ENCODE measurements around the gene PLCB4. TPM values are rescaled to one million over a fixed set of nuclear protein-coding genes. Genes with fewer than 3 reads are reported as not detected.
"Not testable (repeated sequence)": the region's sequence is repeated elsewhere in the genome, so short reads cannot be mapped to it uniquely, and the experiment has no call there.

Gene PLCB4
- total and polyA plus RNA-seq, 2 donors = 11.5 to 32.1 TPM

GRCh38 chr20:9144643-9145042 lies 75.8 kb downstream of the PLCB4 start:
- 46% methylated on average over 2 of the region's 2 CpGs for WGBS
- H3K27ac ChIP-seq (ENCODE audit: low read depth) = no peak overlapping the region
- DNase-seq (ENCODE audit: extremely low spot score) = no peak

DNA sequence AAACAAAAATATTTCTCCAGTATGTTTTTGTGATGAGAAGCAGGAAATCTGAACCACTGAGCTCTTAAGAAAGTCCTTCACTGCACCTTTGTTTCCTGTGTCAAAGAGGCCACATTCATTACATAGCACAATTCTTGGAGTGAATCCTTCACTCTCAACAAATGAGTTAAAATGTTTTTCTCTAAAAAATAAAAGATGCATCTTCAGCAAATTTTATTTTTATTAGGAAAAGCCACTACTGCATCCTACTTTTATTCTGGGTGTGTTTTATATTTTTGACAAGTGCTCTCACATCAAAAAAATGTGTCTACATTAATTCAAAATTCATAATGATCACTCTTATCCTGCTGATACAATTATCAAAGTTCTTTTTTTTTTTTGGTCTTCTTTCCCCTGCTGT lies 76.3 kb downstream of the PLCB4 start:
- Histone ChIP-seq H3K4me1 (ENCODE audit: insufficient read depth) (no peaks in the 10 kb centered on the region), H3K4me3 (ENCODE audit: low read depth, low read length) (no peak overlapping the region), H3K36me3 (ENCODE audit: insufficient read depth) (no peaks in the 10 kb centered on the region), H3K27ac (ENCODE audit: low read depth) (no peak overlapping the region)
- DNase-seq (ENCODE audit: extremely low spot score) = no peak

More at GRCh38 chr20:9144643-9145042, 75.8 kb downstream of the PLCB4 start:
- H3K4me1 ChIP-seq (ENCODE audit: insufficient read depth) = no peaks in the 10 kb centered on the region
- H3K4me3 ChIP-seq (ENCODE audit: low read depth, low read length) = no peak overlapping the region
- H3K36me3 ChIP-seq (ENCODE audit: insufficient read depth) = no peaks in the 10 kb centered on the region

GRCh38 chr20:9146649-9147048 lies 77.8 kb downstream of the PLCB4 start:
- Histone ChIP-seq H3K27ac (ENCODE audit: low read depth) (no peak overlapping the region), H3K4me1 (ENCODE audit: insufficient read depth) (peaks cover 2% of the 10 kb centered on the region), H3K4me3 (ENCODE audit: low read depth, low read length) (no peak overlapping the region), H3K36me3 (ENCODE audit: insufficient read depth) (no peaks in the 10 kb centered on the region)
- 98% methylated on average over 2 of the region's 2 CpGs for WGBS
- DNase-seq (ENCODE audit: extremely low spot score) = no peak

GRCh38 chr20:9147547-9148024 lies 78.7 kb downstream of the PLCB4 start:
- Histone ChIP-seq H3K36me3 (ENCODE audit: insufficient read depth) (no peaks in the 10 kb centered on the region), H3K27ac (ENCODE audit: low read depth) (no peak overlapping the region), H3K4me1 (ENCODE audit: insufficient read depth) (peaks cover 2% of the 10 kb centered on the region), H3K4me3 (ENCODE audit: low read depth, low read length) (no peak overlapping the region)
- DNase-seq (ENCODE audit: extremely low spot score) = no peak
- WGBS = 98% methylated on average over 2 of the region's 2 CpGs

DNA sequence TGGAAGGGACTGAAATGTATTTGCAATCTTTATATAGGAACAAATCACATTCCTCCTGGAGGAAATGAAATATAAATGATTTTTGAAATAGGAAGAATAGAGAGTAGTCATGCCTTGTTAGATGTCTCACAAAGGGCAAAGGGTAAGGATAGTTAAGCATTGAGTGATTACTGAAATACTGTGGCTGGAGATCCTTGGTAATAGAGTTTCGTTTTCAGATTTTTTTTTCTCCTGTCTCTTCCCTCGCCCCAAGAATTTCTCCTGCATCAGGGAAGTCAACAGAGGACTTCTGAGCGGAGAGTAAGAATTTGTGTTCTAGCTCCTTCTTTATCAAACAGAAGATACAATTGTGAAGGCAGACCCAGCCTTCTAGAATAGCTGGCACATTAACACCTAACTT lies 79.4 kb downstream of the PLCB4 start:
- DNase-seq (ENCODE audit: extremely low spot score) = no peak
- WGBS = 92% methylated on average over 3 of the region's 3 CpGs
- Histone ChIP-seq H3K4me3 (ENCODE audit: low read depth, low read length) (no peak overlapping the region), H3K4me1 (ENCODE audit: insufficient read depth) (peaks cover 2% of the 10 kb centered on the region), H3K27ac (ENCODE audit: low read depth) (no peak overlapping the region), H3K36me3 (ENCODE audit: insufficient read depth) (no peaks in the 10 kb centered on the region)

DNA sequence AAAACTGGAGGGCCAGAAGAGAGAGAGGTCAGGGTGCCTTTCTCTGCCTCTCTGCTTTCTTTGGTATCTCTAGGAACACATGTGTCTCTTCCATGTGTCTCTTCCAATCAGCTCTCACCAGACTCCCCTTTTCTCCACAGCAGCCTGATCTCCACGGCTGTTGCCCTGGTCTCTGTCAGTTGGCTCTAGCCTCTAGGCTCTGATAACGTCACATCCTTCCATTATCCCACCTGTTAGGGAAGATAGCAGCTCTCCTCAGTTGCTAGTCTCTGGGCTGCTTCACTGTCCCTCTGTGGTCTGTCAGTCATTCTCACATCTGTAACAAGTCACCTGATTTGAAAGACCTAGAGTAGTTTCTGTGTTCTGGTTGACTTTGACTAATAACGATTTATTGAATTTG lies 80.2 kb downstream of the PLCB4 start:
- Histone ChIP-seq H3K4me3 (ENCODE audit: low read depth, low read length) (no peak overlapping the region), H3K36me3 (ENCODE audit: insufficient read depth) (no peaks in the 10 kb centered on the region), H3K27ac (ENCODE audit: low read depth) (no peak overlapping the region), H3K4me1 (ENCODE audit: insufficient read depth) (peaks cover 2% of the 10 kb centered on the region)
- no peak for DNase-seq (ENCODE audit: extremely low spot score)
- 95% methylated on average over 3 of the region's 3 CpGs for WGBS

DNA sequence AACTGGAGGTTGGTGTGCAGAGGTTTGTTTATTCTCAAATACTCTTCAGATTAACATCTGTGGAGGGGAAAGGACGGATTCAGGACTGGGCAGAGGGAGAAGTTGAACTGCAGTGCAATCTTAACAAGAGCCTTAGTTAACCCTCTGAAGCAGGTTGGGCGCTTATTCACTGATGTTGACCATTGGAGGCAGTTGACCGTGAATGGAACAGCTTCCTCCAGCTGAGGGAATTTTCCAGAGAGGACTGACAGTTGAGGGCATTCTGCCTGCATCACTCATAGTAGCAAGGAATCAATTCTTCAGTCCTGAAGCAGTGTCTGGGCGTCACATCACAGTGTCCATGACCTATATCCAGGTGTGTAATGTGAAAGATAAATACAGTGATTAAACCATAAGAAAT lies 80.9 kb downstream of the PLCB4 start:
- no peak overlapping the region for H3K4me3 ChIP-seq (ENCODE audit: low read depth, low read length)
- 90% methylated on average over 4 of the region's 4 CpGs for WGBS
- H3K36me3 ChIP-seq (ENCODE audit: insufficient read depth) = no peaks in the 10 kb centered on the region

GRCh38 chr20:9150679-9151078 lies 81.8 kb downstream of the PLCB4 start:
- H3K4me1 ChIP-seq (ENCODE audit: insufficient read depth) = peaks cover 2% of the 10 kb centered on the region
- H3K27ac ChIP-seq (ENCODE audit: low read depth) = no peak overlapping the region
- 68% methylated on average over 3 of the region's 3 CpGs for WGBS
- no peak for DNase-seq (ENCODE audit: extremely low spot score)
- H3K4me3 ChIP-seq (ENCODE audit: low read depth, low read length) = no peak overlapping the region
- no peaks in the 10 kb centered on the region for H3K36me3 ChIP-seq (ENCODE audit: insufficient read depth)

More for the DNA sequence above, 80.9 kb downstream of the PLCB4 start:
- Histone ChIP-seq H3K27ac (ENCODE audit: low read depth) (no peak overlapping the region), H3K4me1 (ENCODE audit: insufficient read depth) (peaks cover 2% of the 10 kb centered on the region)
- DNase-seq (ENCODE audit: extremely low spot score) = no peak

- not testable (repeated sequence) for H3K36me3 ChIP-seq (ENCODE audit: insufficient read depth); H3K4me1 ChIP-seq (ENCODE audit: insufficient read depth); H3K4me3 ChIP-seq (ENCODE audit: low read depth, low read length); H3K27ac ChIP-seq (ENCODE audit: low read depth); DNase-seq (ENCODE audit: extremely low spot score)
- WGBS = 96% methylated on average over 1 of the region's 1 CpG
These were observed 83.3 kb downstream of the PLCB4 start for GRCh38 chr20:9152139-9152538.

DNA sequence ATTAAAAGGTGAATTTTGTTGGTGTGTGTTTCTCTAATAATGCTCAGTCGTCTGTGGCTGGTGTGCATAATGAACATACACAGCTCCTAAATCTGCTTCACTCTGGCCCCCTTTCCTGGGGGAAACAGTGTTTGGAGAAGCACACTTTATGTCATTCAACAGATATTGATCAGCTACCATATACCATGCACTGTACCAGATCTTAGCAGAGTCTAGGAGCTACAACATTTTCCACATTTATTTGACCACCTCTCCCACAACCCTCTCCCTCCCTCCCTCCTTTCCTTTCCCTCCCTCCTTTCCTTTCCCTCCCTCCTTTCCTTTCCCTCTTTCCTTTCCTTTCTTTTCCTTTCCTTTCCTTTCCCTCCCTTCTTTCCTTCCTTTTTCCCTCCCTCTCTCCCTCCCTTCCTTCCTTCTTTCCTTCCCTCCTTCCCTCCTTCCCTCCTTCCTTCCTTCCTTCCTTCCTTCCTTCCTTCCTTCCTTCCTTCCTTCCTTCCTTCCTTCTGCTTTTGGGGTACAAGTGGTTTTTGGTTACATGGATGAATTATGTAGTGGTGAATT lies 85.7 kb downstream of the PLCB4 start:
- Histone ChIP-seq H3K4me1 (ENCODE audit: insufficient read depth) (peaks cover 2% of the 10 kb centered on the region), H3K27ac (ENCODE audit: low read depth) (no peak overlapping the region), H3K4me3 (ENCODE audit: low read depth, low read length) (no peak overlapping the region), H3K36me3 (ENCODE audit: insufficient read depth) (no peaks in the 10 kb centered on the region)
- WGBS = 91% methylated on average over 1 of the region's 1 CpG
- no peak for DNase-seq (ENCODE audit: extremely low spot score)

DNA sequence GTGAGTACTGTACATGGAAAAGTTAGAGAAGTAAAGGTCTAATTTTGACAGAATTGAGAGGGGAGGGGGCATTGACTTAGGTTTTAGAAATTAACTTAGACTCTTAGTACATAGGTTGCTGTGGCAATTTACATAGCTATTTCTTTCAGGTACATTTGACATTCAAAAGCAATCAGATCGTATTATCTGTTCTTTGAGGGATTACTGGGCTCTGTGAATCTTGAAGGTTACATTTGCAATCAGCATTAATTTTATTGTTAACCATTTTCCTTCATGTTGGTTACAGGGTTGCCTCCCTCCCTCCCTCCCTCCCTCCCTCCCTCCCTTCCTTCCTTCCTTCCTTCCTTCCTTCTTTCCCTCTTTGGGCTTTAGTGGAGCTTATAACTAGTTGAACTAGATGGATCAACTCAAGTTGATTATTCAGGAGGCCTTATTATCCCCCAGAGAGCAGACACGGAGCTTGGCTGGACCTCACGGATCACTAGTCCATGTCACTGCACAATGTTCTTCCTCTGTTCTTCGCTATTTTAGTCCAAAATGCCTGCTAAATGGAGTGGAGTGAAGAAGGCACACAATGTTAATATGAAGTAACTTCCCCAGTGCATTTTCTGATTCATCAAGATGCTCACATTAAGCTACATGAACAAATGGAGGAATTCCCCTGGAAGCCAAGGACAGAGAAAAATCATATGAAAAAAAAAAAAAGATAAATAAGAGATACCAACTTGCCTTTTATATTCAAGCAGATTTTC lies 87.8 kb downstream of the PLCB4 start:
- Histone ChIP-seq H3K4me1 (ENCODE audit: insufficient read depth) (no peaks in the 10 kb centered on the region), H3K36me3 (ENCODE audit: insufficient read depth) (no peaks in the 10 kb centered on the region), H3K4me3 (ENCODE audit: low read depth, low read length) (no peak overlapping the region), H3K27ac (ENCODE audit: low read depth) (no peak overlapping the region)
- WGBS = 71% methylated on average over 4 of the region's 4 CpGs
- no peak for DNase-seq (ENCODE audit: extremely low spot score)

GRCh38 chr20:9160331-9160730 lies 91.4 kb downstream of the PLCB4 start:
- DNase-seq (ENCODE audit: extremely low spot score) = no peak
- no peak overlapping the region for H3K27ac ChIP-seq (ENCODE audit: low read depth)
- H3K4me1 ChIP-seq (ENCODE audit: insufficient read depth) = no peaks in the 10 kb centered on the region
- no peak overlapping the region for H3K4me3 ChIP-seq (ENCODE audit: low read depth, low read length)
- H3K36me3 ChIP-seq (ENCODE audit: insufficient read depth) = no peaks in the 10 kb centered on the region
- WGBS = 66% methylated on average over 6 of the region's 6 CpGs

- Histone ChIP-seq H3K4me1 (ENCODE audit: insufficient read depth) (no peaks in the 10 kb centered on the region), H3K36me3 (ENCODE audit: insufficient read depth) (no peaks in the 10 kb centered on the region), H3K27ac (ENCODE audit: low read depth) (no peak overlapping the region), H3K4me3 (ENCODE audit: low read depth, low read length) (no peak overlapping the region)
- WGBS = 13% methylated on average over 2 of the region's 2 CpGs
- DNase-seq (ENCODE audit: extremely low spot score) = no peak
These were observed 91.9 kb downstream of the PLCB4 start for GRCh38 chr20:9160757-9161156.

DNA sequence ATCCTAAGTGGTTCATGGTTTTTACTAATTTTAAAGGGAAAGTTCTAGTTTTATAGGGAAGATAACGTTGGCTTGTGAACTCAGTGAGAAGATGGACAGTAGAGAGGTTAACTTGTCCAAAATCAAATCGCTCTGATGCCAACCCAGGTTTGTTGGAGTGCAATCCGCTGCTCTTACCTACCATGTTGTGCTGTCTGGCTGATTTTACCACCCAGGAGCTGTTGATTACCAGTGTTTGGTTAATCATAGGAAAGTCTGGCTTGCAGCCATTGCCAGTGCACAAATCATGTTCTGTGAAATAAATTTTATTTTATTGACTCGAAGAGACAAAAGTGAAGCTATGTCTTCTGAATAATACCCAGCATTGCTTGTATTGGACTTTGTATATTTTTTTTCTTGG lies 92.4 kb downstream of the PLCB4 start:
- Histone ChIP-seq H3K27ac (ENCODE audit: low read depth) (no peak overlapping the region), H3K36me3 (ENCODE audit: insufficient read depth) (no peaks in the 10 kb centered on the region), H3K4me3 (ENCODE audit: low read depth, low read length) (no peak overlapping the region), H3K4me1 (ENCODE audit: insufficient read depth) (no peaks in the 10 kb centered on the region)
- WGBS = 47% methylated on average over 4 of the region's 4 CpGs
- DNase-seq (ENCODE audit: extremely low spot score) = no peak
